Skeletal muscle tissue (tissue), 4 donors: Measurements from ENCODE around the gene DENND10. TPM values are rescaled to one million over a fixed set of nuclear protein-coding genes. Genes with fewer than 3 reads are reported as not detected.
A peak's percentile ranks its signal among the peaks of the same experiment; 100 is the strongest.

Experiments used
- H3K27ac ChIP-seq: one replicate; pipeline ENCODE4 v1.7.0; 2013; ENCODE audit warnings: mild to moderate bottlenecking, low read depth, low read length, inconsistent platforms
- H3K27me3 ChIP-seq, 3 donors: one replicate each; pipeline ENCODE4 v1.7.0; 2013; ENCODE audit warnings: low read length in 3 of 3; ENCODE audit not compliant: control insufficient read depth in 3 of 3, insufficient read depth in 3 of 3
- H3K36me3 ChIP-seq, 3 donors: one replicate each; pipeline ENCODE4 v1.7.0; 2013; ENCODE audit warnings: low read length in 3 of 3; ENCODE audit not compliant: control insufficient read depth in 3 of 3, insufficient read depth in 3 of 3
- H3K4me1 ChIP-seq, 3 donors: one replicate each; pipeline ENCODE4 v1.7.0; 2013; ENCODE audit warnings: low read length in 3 of 3, mild to moderate bottlenecking in 3 of 3; ENCODE audit not compliant: control insufficient read depth in 3 of 3, insufficient read depth in 3 of 3
- H3K4me3 ChIP-seq, 3 donors: one replicate each; pipeline ENCODE4 v1.7.0; 2013; ENCODE audit warnings: low read length in 3 of 3
- H3K9ac ChIP-seq, 3 donors: one replicate each; pipeline ENCODE4 v1.7.0; 2013; ENCODE audit warnings: low read length in 3 of 3, mild to moderate bottlenecking in 3 of 3, moderate library complexity in 2 of 3, low read depth in 1 of 3
- H3K9me3 ChIP-seq, 3 donors: one replicate each; pipeline ENCODE4 v1.7.0; 2013; ENCODE audit warnings: low read length in 3 of 3; ENCODE audit not compliant: control insufficient read depth in 3 of 3
- total RNA-seq: library from RNA; depleted of rRNA; stranded (reverse); fragments of >200 nt; gene quantifications from one replicate; pipeline ENCODE4 v1.2.3, GENCODE V29; 2014
- donor health status: Osteomylitis.

DENND10 gene
- total RNA-seq, 1 donor from 2014 or later, result 14.6 TPM

DNA sequence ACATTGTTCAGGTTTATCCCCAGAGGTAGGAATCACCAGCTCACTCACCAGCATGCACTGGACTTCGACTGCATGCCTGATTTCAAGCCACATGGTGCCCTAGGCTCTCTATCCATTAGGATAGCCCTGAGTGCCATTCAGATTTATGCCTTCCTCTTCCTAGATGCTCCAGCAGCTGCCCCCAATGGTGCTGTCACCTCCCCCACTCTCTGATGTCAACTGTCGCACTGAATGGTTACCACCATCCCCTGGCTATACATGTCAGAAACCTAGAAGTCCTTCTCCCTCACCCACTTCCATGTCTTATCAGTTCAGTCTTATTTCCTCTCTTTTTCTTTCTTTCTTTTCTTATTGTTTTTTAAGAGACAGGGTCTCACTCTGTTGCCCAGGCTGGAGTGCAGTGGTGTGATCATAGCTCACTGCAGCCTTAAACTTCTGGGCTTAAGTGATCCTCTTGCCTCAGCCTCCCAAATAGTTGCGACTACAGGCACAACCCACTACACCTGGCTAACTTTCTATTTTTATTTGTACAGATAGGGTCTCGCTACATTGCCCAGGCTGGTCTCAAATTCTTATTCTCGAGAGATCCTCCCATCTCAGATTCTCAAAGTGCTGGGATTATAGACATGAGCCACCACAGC, 58.7 kb downstream of the DENND10 start:
- H3K4me1 ChIP-seq, result peaks cover 21 to 30% (median 23%) of the 10 kb centered on the region in 3 donors
- H3K9ac ChIP-seq, result no peak overlapping the region
- peaks cover 28 to 39% (median 29%) of the 10 kb centered on the region in 3 donors for H3K36me3 ChIP-seq

DNA sequence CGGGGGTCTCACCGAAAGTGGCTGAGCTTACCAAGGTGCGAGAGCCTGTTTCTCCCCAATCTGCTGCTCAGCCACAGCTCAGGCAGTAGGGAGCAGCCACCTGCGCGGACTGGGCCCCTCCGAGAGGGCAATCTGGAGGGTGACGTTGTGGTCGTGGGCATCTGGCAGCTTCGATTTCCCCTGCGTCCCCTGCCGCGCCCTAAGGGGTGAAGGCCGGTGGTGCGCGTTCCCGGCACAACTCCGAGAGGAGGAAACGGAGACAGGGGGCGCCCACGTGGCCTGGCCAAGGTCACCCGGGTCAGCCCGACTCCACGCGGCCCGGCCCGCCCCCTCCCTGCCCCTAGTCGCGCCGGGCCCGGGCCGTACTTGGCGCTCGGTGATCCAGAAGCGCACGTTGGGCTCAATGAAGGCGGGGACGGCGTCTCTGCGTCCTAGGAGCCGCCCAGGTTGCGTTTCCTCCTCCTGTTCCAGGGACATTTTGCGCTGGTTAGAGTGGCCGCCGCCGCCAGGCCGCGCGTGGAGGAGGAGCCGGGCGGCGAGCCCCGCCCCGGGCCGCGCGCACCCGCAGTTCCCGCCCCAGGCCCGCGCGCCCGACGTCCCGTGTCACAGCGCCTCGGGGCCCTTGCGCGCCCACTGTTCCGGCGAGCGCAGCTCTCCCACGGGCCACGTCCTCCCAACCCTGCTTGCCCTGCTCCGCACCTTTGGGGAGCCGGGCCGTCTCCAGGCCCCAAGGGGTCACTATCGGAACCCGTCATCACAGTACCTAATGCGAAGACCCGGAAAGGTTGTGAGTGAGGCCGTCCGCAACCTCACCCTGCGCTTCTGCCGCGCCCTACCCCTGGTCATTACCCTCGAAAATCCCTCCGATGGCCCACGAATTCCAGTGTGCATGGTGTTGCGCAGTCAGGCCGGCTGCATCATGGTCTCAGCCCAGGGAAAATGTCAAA, 61.5 kb downstream of the DENND10 start, which contains the start of gene SFXN4:
TSS of gene SFXN4 (minus strand) at position 544 of the 947 bp plus-strand sequence. CDS start at position 477, 67 bp downstream.
- H3K27me3 ChIP-seq, result no peaks in the 10 kb centered on the region
- H3K9ac ChIP-seq, result peak within 1 kb of the TSS; percentile 90 to 99 (median 99)
- H3K36me3 ChIP-seq, result peaks cover 30 to 41% (median 31%) of the 10 kb centered on the region in 3 donors
- peak within 1 kb of the TSS; percentile 92 for H3K27ac ChIP-seq
- peak within 1 kb of the TSS; percentile 90 to 98 (median 93) for H3K4me3 ChIP-seq
- no peaks in the 10 kb centered on the region for H3K9me3 ChIP-seq
- H3K4me1 ChIP-seq, result peaks cover 21 to 30% (median 23%) of the 10 kb centered on the region in 3 donors

More for the DNA sequence above, 58.7 kb downstream of the DENND10 start:
- Histone ChIP-seq H3K27me3 (no peaks in the 10 kb centered on the region), H3K4me3 (no peak overlapping the region), H3K9me3 (no peaks in the 10 kb centered on the region), H3K27ac (no peak overlapping the region)

DNA sequence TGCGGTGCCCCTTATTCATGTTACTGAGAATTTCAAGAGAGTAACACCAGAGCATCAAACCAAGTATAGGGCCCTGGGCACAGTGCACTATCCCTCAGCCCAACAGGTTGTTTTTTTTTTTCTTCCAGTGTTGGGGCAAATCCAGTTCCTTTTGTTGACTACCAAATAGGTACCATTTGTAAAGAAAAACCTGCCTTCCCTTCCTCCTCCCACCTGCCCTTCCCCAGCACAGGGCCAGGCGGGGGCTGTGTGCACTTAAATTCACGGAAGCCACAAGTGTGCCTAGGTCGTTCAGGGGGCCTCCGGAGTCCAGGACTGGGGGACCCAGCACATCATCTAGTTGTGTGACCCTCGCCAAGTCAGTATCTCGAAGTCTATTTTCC, 62.2 kb downstream of the DENND10 start:
- Histone ChIP-seq H3K27me3 (no peaks in the 10 kb centered on the region), H3K4me1 (peaks cover 21 to 30% (median 23%) of the 10 kb centered on the region in 3 donors), H3K9me3 (no peaks in the 10 kb centered on the region), H3K9ac (peak overlapping the region; percentile 90 to 99 (median 99)), H3K4me3 (peak overlapping the region; percentile 90 to 98 (median 93)), H3K27ac (peak overlapping the region; percentile 92), H3K36me3 (peaks cover 29 to 36% (median 32%) of the 10 kb centered on the region in 3 donors)

DNA sequence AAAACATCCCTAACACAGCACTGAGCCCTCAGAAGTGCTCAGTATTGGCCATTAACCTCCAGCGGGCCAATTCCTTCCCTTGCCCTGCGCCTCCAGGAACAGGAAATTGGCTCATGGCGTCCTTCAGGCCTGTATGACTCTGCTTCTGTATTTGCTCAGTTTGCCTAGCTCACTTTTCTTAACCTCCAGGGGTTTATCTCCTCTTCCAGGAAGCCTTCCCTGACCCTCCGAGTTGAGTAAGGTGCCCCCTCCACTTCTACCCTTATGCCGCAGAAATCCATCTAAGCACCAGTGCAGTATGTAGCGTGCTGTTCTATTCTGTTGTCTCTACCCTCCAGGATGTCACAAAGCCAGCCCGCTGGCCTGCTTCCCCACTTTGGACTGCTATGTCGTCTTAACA, 62.7 kb downstream of the DENND10 start:
- Histone ChIP-seq H3K4me3 (peak overlapping the region in 1 of 3 donors; percentile 93), H3K9me3 (no peaks in the 10 kb centered on the region), H3K27ac (peak overlapping the region; percentile 92), H3K4me1 (peaks cover 18 to 28% (median 22%) of the 10 kb centered on the region in 3 donors), H3K36me3 (peaks cover 30 to 37% (median 36%) of the 10 kb centered on the region in 3 donors), H3K9ac (peak overlapping the region in 2 of 3 donors; percentile 90 to 99), H3K27me3 (no peaks in the 10 kb centered on the region)

DNA sequence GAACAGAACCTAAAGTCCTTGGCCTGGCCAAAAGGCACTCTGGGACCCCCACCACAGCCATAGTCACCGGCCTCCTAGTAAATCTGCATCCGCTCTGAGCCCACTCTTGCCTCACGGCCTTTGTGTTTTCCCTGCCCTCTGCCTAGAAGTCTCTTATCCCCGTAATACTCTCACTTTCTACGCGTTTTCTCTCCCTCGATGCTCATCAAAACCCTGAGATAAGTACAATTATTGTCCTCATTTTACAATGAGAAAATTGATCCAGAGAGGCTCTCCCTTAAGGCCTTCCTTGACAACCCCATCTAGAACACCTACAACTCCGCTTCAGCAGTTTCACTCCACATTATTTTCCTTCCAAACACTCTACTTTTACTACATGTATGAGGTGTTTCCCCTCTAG, 63.1 kb downstream of the DENND10 start:
- peaks cover 16 to 23% (median 19%) of the 10 kb centered on the region in 3 donors for H3K4me1 ChIP-seq
- H3K9me3 ChIP-seq, result no peaks in the 10 kb centered on the region
- H3K4me3 ChIP-seq, result no peak overlapping the region
- no peaks in the 10 kb centered on the region for H3K27me3 ChIP-seq
- H3K36me3 ChIP-seq, result peaks cover 31 to 40% (median 36%) of the 10 kb centered on the region in 3 donors
- peak overlapping the region in 1 of 3 donors; percentile 16 for H3K9ac ChIP-seq
- peak overlapping the region; percentile 92 for H3K27ac ChIP-seq

GRCh38 chr10:119174109-119174508, 70.2 kb downstream of the DENND10 start:
- H3K4me1 ChIP-seq, result peaks cover 19 to 22% (median 22%) of the 10 kb centered on the region in 3 donors
- H3K9me3 ChIP-seq, result no peaks in the 10 kb centered on the region
- H3K9ac ChIP-seq, result no peak overlapping the region
- H3K4me3 ChIP-seq, result no peak overlapping the region
- peaks cover 38 to 50% (median 50%) of the 10 kb centered on the region in 3 donors for H3K36me3 ChIP-seq
- no peaks in the 10 kb centered on the region for H3K27me3 ChIP-seq
- no peak overlapping the region for H3K27ac ChIP-seq

DNA sequence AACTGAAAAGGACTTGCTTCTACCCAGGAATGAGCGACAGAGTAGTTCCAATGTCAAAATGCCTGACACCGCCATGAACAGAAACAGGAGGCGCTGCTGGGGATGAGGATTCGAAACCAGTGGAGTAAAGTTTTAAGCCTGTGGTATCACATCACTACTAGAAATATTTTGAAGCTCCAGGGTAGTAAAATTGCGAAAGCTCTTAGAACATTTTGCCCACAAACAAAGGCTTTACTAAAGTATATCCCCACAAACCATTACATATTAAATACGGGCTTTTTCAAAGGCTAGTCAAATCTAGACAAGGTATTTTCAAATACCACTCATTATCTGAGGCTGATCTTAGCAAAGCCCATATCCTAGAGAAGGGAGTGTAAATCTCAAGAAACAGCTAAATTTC, 72.3 kb downstream of the DENND10 start:
- Histone ChIP-seq H3K27me3 (no peaks in the 10 kb centered on the region), H3K4me1 (peaks cover 20 to 23% (median 22%) of the 10 kb centered on the region in 3 donors), H3K36me3 (peaks cover 23 to 36% (median 36%) of the 10 kb centered on the region in 3 donors), H3K4me3 (no peak overlapping the region), H3K9me3 (no peaks in the 10 kb centered on the region), H3K9ac (no peak overlapping the region), H3K27ac (no peak overlapping the region)

DNA sequence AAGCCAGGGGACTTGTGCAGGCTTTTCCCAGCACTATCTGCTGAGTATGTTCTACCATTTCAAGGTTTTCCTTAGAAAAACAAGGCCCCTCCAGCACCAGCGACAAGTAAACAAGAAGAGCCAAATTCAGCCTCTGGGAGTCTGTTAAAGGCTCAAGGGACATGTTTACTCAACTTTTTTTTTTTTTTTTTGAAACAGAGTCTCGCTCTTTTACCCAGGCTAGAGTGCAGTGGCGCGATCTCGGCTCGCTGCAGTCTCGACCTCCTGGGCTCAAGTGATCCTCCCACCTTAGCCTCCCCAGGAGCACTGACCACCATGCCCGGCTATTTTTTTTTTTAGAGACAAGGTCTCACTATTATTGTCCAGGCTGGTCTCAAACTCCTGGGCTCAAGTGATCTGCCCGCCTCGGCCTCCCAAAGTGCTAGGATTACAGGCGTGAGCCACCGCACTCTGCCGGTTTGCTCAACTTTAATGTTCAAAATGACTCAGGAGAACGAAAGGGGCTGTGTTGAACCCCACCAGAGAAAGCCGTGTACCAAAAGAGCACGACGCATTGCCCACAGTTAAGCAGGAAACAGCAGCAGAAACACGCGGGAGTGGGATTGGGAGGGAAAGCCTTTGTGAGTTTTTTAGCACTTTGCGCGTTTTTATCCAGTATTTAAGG, 73.9 kb downstream of the DENND10 start:
- Histone ChIP-seq H3K4me3 (peak overlapping the region; percentile 85 to 98 (median 96)), H3K4me1 (peaks cover 20 to 23% (median 22%) of the 10 kb centered on the region in 3 donors), H3K27me3 (no peaks in the 10 kb centered on the region), H3K9me3 (no peaks in the 10 kb centered on the region), H3K9ac (peak overlapping the region; percentile 88 to 96 (median 96)), H3K27ac (peak overlapping the region; percentile 82), H3K36me3 (peaks cover 12 to 23% (median 21%) of the 10 kb centered on the region in 3 donors)

DNA sequence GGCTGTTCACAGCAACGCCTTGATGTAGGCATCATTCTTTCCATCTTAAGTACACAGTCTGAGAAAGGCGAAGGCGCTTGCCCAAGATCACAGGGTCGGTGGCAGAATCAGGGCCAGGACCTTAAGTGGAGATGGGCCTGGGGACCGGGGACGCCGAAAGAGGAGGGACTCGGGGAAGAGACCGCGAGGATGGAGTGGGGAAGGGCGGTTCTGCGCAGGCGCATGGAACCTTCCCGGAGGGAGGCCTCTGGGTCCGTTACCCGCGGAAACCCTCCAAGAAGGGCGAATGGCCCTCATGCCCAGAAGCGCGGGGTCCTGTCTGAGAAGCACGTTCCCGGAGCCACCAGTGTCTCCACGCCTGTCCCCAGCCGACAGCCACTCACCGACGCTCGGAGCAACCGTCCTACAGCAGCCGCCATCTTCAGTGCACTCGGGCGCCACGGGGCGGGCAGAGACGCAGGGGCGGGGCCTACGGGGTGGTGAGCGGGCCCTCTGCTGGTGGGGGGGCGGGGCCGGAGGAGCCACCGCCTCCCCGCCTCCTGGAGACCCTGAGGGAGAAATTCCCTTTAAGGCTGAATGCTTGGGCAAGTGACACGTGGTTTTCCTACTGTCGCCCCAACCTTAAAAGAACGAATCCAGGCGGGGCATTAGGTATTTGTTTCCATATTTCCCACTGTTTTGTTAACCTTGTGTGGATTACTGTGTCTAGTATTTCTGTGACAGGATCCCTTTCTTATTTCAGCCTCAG, 74.6 kb downstream of the DENND10 start, which contains the start of gene PRDX3:
TSS of gene PRDX3 (minus strand) at position 441 of the 748 bp plus-strand sequence. CDS start at position 419, 22 bp downstream.
- Histone ChIP-seq H3K27ac (peak within 1 kb of the TSS; percentile 82), H3K9me3 (no peaks in the 10 kb centered on the region), H3K4me3 (peak within 1 kb of the TSS; percentile 85 to 98 (median 96)), H3K27me3 (no peaks in the 10 kb centered on the region), H3K36me3 (peaks cover 12 to 20% (median 19%) of the 10 kb centered on the region in 3 donors), H3K4me1 (peaks cover 20 to 23% (median 22%) of the 10 kb centered on the region in 3 donors), H3K9ac (peak within 1 kb of the TSS; percentile 88 to 96 (median 96))
